Activated CD8-positive, alpha-beta T cell treated with anti-CD3 and anti-CD28 coated beads, Interleukin-2, amount 10 ng/mL, durations not matched to agents 7 days and 5 days (primary cell): ENCODE measurements around the gene FES. TPM values are rescaled to one million over a fixed set of nuclear protein-coding genes. Genes with fewer than 3 reads are reported as not detected.

ENCODE experiments used
- ATAC-seq: fragments of 150-1000 bp; cut with Tn5 transposase; one replicate; pipeline ENCODE4 v1.10.0; 2021; ENCODE audit warnings: moderate library complexity
- CTCF ChIA-PET: fragments of 350-600 bp; sonication (Branson Sonifier 250); formaldehyde crosslinking; loops from one replicate; lab custom pipeline; 2021; ENCODE audit warnings: antibody characterized with exemption; lab: Charles Lee
- POLR2A ChIA-PET: fragments of 350-600 bp; sonication (Branson Sonifier 250); formaldehyde crosslinking; loops from one replicate; lab custom pipeline; 2021; ENCODE audit warnings: antibody characterized with exemption; lab: Charles Lee
- DNase-seq: peaks from one replicate; pipeline ENCODE4 v3.0.0-alpha.2; 2020
- H3K27ac Mint-ChIP-seq: one replicate; pipeline ENCODE4 v1.8.0; 2021; ENCODE audit warnings: mild to moderate bottlenecking, mixed read lengths
- H3K27me3 Mint-ChIP-seq: one replicate; pipeline ENCODE4 v1.8.0; 2021; ENCODE audit warnings: low read depth, mixed read lengths
- H3K36me3 Mint-ChIP-seq: one replicate; pipeline ENCODE4 v1.8.0; 2021; ENCODE audit warnings: low read depth, mixed read lengths
- H3K4me1 Mint-ChIP-seq: one replicate; pipeline ENCODE4 v1.8.0; 2021; ENCODE audit warnings: low read depth, mixed read lengths
- H3K4me3 Mint-ChIP-seq: one replicate; pipeline ENCODE4 v1.8.0; 2021; ENCODE audit warnings: mild to moderate bottlenecking, mixed read lengths
- H3K9me3 Mint-ChIP-seq: one replicate; pipeline ENCODE4 v1.8.0; 2022; ENCODE audit warnings: mixed read lengths; ENCODE audit not compliant: insufficient read depth
- total RNA-seq, 2 experiments: library from RNA; stranded (reverse); gene quantifications; one replicate each; pipeline ENCODE4 v1.2.3, GENCODE V29; 2021

Gene FES
- total RNA-seq, 2 experiments from 2014 or later, result 10.5 to 11.1 TPM

DNA sequence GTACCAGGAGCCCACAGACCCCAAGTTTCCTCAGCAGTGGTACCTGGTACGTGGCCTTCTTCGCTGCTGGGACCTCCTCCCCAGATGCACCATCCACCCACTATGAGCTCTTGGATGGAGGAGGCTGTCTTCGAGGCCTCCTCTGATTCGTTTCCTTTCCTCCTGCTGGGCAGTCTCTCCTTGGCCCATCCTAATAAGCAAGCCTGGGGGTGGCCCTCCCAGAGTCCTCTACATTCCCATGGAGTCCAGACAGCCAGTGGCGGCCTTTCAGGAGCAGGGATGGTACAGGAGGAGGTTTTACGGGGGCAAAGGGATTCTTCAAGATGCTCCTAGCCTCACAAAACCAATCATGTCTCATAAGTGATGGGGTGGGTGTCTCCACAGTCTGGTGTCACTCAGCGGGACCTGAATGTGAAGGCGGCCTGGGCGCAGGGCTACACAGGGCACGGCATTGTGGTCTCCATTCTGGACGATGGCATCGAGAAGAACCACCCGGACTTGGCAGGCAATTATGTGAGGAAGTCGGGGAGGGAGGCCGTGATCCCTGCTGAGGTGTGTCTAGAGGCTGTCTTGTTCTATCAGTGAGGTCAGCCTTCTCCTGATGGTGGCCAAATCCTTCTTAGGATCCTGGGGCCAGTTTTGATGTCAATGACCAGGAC, 7.7 kb upstream of the FES start:
- DNase-seq, result no peak
- CTCF ChIA-PET, result no interaction called here
- H3K4me1 Mint-ChIP-seq, result peaks cover 51% of the 10 kb centered on the region
- H3K9me3 Mint-ChIP-seq, result no peaks in the 10 kb centered on the region
- POLR2A ChIA-PET, result interaction anchor here (0.6 to 1.0 kb wide), 2 partner anchors 39 to 257 kb away, joined by 3 to 4 read pairs; no protein-coding TSS in a partner anchor
- no peaks in the 10 kb centered on the region for H3K27me3 Mint-ChIP-seq
- no peak overlapping the region for H3K4me3 Mint-ChIP-seq
- no peak for ATAC-seq
- peaks cover 67% of the 10 kb centered on the region for H3K36me3 Mint-ChIP-seq
- peak overlapping the region; percentile 75 for H3K27ac Mint-ChIP-seq

DNA sequence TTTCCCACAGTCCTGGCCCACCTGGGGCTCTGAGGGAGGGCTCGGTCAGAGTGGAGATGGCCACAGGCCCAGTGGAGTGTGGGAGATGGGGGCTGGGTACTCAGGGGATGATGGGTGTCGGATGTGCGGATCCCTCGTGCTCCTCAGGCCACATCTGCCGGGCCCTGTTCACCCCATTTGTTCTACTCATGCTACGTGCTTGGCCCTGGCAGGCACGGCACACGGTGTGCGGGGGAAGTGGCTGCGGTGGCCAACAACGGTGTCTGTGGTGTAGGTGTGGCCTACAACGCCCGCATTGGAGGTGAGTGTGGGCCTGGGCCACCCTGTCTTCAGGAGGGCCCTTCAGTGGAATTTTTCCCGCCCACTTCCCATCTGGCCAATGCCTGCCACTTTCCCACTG, 7.0 kb upstream of the FES start:
- Mint-ChIP-seq H3K4me3 (no peak overlapping the region), H3K36me3 (peaks cover 66% of the 10 kb centered on the region), H3K4me1 (peaks cover 50% of the 10 kb centered on the region), H3K27ac (peak overlapping the region; percentile 75), H3K9me3 (no peaks in the 10 kb centered on the region), H3K27me3 (no peaks in the 10 kb centered on the region)
- POLR2A ChIA-PET, result no interaction called here
- DNase-seq (no peak), ATAC-seq (no peak)
- CTCF ChIA-PET, result no interaction called here

DNA sequence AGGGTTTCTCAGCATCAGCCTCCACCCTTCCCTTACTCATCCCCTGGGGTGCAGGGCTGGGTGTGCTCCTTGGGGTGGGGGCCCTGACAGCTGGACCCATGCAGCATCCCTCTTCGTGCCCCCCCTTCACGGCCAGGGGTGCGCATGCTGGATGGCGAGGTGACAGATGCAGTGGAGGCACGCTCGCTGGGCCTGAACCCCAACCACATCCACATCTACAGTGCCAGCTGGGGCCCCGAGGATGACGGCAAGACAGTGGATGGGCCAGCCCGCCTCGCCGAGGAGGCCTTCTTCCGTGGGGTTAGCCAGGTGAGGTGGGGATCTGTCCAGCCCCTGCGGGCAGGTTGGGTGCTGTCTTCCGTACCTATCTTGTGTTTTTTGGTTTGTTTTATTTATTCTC, 6.3 kb upstream of the FES start:
- Mint-ChIP-seq H3K27me3 (no peaks in the 10 kb centered on the region), H3K4me3 (no peak overlapping the region), H3K36me3 (peaks cover 61% of the 10 kb centered on the region), H3K4me1 (peaks cover 45% of the 10 kb centered on the region), H3K27ac (peak overlapping the region; percentile 8), H3K9me3 (no peaks in the 10 kb centered on the region)
- ChIA-PET POLR2A (no interaction called here), CTCF (no interaction called here)
- ATAC-seq (no peak), DNase-seq (no peak)

DNA sequence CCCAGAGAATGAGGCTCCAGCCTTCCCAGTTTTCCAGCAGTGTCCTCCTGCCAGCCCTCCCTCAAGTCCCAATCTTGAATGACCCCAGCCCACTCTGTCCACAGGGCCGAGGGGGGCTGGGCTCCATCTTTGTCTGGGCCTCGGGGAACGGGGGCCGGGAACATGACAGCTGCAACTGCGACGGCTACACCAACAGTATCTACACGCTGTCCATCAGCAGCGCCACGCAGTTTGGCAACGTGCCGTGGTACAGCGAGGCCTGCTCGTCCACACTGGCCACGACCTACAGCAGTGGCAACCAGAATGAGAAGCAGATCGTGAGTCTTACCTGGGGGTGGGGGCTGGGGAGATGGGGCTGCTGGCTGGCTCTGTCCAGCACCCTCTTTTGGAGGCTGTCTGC, 5.6 kb upstream of the FES start:
- no peak for ATAC-seq

DNA sequence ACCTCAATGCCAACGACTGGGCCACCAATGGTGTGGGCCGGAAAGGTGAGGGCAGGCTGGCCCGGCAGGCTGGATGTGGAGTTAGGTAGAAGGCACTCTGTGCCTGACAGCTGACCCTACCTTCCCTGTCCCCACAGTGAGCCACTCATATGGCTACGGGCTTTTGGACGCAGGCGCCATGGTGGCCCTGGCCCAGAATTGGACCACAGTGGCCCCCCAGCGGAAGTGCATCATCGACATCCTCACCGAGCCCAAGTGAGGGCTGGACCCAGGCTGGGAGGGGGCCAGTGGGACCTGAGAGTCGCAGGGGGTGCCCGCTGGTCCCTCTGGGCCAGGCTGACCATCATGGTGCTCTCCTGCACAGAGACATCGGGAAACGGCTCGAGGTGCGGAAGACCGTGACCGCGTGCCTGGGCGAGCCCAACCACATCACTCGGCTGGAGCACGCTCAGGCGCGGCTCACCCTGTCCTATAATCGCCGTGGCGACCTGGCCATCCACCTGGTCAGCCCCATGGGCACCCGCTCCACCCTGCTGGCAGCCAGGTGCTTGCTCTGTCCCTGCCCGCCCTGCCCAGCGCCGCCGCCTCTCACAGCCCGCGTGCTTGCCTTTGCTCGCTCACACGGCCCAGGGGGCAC, 4.5 kb upstream of the FES start:
- CTCF ChIA-PET, result no interaction called here
- H3K27me3 Mint-ChIP-seq, result no peaks in the 10 kb centered on the region

More for the DNA sequence above, 5.6 kb upstream of the FES start:
- H3K9me3 Mint-ChIP-seq, result no peaks in the 10 kb centered on the region
- POLR2A ChIA-PET, result interaction anchor here (0.9 kb wide), 1 partner anchor 64 kb away, joined by 3 read pairs; no protein-coding TSS in a partner anchor
- H3K36me3 Mint-ChIP-seq, result peaks cover 57% of the 10 kb centered on the region
- H3K4me1 Mint-ChIP-seq, result peaks cover 45% of the 10 kb centered on the region
- no peak overlapping the region for H3K4me3 Mint-ChIP-seq
- H3K27ac Mint-ChIP-seq, result peak overlapping the region; percentile 20
- CTCF ChIA-PET, result no interaction called here
- no peak for DNase-seq
- no peaks in the 10 kb centered on the region for H3K27me3 Mint-ChIP-seq

DNA sequence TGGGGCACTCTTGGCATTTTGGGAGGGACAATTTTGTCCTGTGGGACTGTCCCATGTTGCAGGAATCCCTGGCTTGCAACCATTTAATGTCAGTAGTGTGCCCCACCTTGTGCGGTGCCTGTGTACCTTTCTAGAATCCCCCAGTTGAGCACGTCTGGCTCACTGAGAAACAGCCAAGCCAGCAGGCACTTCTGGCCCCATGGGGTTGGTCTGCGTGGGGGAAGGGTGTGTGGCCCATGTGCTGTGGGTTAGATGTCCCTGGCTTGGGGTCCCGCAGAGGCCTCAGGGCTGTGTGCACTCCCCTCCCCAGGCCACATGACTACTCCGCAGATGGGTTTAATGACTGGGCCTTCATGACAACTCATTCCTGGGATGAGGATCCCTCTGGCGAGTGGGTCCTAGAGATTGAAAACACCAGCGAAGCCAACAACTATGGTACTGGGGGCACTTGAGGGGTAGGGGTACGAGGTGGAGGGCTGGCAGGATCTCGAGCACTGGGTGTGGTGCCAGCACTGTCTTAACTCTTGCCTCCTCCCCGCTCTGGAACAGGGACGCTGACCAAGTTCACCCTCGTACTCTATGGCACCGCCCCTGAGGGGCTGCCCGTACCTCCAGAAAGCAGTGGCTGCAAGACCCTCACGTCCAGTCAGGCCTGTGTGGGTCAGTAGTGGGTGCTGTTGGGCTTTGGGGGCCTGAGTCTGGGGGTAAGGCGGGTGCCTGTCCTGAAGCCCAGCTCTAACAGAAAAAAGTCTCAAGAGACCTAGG, 3.7 kb upstream of the FES start:
- ATAC-seq, result no peak
- no peaks in the 10 kb centered on the region for H3K27me3 Mint-ChIP-seq
- peaks cover 51% of the 10 kb centered on the region for H3K36me3 Mint-ChIP-seq
- DNase-seq, result no peak
- no peak overlapping the region for H3K27ac Mint-ChIP-seq
- H3K9me3 Mint-ChIP-seq, result no peaks in the 10 kb centered on the region
- H3K4me3 Mint-ChIP-seq, result no peak overlapping the region
- ChIA-PET POLR2A (no interaction called here), CTCF (no interaction called here)
- H3K4me1 Mint-ChIP-seq, result peaks cover 44% of the 10 kb centered on the region

More for the DNA sequence above, 4.5 kb upstream of the FES start:
- Mint-ChIP-seq H3K4me1 (peaks cover 40% of the 10 kb centered on the region), H3K4me3 (no peak overlapping the region), H3K36me3 (peaks cover 56% of the 10 kb centered on the region), H3K9me3 (no peaks in the 10 kb centered on the region), H3K27ac (no peak overlapping the region)
- POLR2A ChIA-PET, result no interaction called here
- ATAC-seq (no peak), DNase-seq (no peak)

DNA sequence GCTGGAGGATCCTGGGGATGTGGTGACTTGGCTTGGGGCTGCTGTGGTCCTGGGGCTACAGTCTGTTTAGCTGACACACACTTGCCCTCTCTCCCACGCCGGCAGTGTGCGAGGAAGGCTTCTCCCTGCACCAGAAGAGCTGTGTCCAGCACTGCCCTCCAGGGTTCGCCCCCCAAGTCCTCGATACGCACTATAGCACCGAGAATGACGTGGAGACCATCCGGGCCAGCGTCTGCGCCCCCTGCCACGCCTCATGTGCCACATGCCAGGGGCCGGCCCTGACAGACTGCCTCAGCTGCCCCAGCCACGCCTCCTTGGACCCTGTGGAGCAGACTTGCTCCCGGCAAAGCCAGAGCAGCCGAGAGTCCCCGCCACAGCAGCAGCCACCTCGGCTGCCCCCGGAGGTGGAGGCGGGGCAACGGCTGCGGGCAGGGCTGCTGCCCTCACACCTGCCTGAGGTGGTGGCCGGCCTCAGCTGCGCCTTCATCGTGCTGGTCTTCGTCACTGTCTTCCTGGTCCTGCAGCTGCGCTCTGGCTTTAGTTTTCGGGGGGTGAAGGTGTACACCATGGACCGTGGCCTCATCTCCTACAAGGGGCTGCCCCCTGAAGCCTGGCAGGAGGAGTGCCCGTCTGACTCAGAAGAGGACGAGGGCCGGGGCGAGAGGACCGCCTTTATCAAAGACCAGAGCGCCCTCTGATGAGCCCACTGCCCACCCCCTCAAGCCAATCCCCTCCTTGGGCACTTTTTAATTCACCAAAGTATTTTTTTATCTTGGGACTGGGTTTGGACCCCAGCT, 2.9 kb upstream of the FES start:
- Mint-ChIP-seq H3K27ac (no peak overlapping the region), H3K4me3 (no peak overlapping the region), H3K9me3 (no peaks in the 10 kb centered on the region), H3K27me3 (no peaks in the 10 kb centered on the region), H3K36me3 (peaks cover 51% of the 10 kb centered on the region), H3K4me1 (peaks cover 50% of the 10 kb centered on the region)
- DNase-seq, result no peak
- POLR2A ChIA-PET, result interaction anchor here (0.6 to 1.1 kb wide), 5 partner anchors 29 to 234 kb away, joined by 3 to 6 read pairs (median 3); no protein-coding TSS in a partner anchor
- CTCF ChIA-PET, result interaction anchor here (1.1 kb wide), 1 partner anchor 63 kb away, joined by 3 read pairs; no protein-coding TSS in a partner anchor
- ATAC-seq, result no peak

DNA sequence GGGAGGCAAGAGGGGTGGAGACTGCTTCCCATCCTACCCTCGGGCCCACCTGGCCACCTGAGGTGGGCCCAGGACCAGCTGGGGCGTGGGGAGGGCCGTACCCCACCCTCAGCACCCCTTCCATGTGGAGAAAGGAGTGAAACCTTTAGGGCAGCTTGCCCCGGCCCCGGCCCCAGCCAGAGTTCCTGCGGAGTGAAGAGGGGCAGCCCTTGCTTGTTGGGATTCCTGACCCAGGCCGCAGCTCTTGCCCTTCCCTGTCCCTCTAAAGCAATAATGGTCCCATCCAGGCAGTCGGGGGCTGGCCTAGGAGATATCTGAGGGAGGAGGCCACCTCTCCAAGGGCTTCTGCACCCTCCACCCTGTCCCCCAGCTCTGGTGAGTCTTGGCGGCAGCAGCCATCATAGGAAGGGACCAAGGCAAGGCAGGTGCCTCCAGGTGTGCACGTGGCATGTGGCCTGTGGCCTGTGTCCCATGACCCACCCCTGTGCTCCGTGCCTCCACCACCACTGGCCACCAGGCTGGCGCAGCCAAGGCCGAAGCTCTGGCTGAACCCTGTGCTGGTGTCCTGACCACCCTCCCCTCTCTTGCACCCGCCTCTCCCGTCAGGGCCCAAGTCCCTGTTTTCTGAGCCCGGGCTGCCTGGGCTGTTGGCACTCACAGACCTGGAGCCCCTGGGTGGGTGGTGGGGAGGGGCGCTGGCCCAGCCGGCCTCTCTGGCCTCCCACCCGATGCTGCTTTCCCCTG, 2.2 kb upstream of the FES start:
- Mint-ChIP-seq H3K4me1 (peaks cover 44% of the 10 kb centered on the region), H3K27ac (no peak overlapping the region), H3K36me3 (peaks cover 44% of the 10 kb centered on the region), H3K4me3 (no peak overlapping the region), H3K9me3 (no peaks in the 10 kb centered on the region), H3K27me3 (no peaks in the 10 kb centered on the region)
- ChIA-PET POLR2A (interaction anchor here (0.6 to 1.1 kb wide), 5 partner anchors 29 to 234 kb away, joined by 3 to 6 read pairs (median 3); no protein-coding TSS in a partner anchor), CTCF (interaction anchor here (0.6 to 1.1 kb wide), 2 partner anchors 64 to 564 kb away, joined by 3 read pairs; no protein-coding TSS in a partner anchor)
- ATAC-seq (no peak), DNase-seq (no peak)

DNA sequence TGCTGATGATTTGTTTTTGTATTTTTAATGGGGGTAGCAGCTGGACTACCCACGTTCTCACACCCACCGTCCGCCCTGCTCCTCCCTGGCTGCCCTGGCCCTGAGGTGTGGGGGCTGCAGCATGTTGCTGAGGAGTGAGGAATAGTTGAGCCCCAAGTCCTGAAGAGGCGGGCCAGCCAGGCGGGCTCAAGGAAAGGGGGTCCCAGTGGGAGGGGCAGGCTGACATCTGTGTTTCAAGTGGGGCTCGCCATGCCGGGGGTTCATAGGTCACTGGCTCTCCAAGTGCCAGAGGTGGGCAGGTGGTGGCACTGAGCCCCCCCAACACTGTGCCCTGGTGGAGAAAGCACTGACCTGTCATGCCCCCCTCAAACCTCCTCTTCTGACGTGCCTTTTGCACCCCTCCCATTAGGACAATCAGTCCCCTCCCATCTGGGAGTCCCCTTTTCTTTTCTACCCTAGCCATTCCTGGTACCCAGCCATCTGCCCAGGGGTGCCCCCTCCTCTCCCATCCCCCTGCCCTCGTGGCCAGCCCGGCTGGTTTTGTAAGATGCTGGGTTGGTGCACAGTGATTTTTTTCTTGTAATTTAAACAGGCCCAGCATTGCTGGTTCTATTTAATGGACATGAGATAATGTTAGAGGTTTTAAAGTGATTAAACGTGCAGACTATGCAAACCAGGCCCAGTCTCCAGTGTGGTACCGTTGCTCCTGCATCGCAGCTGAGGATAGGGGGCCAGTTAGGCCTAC, 1.4 kb upstream of the FES start:
- ATAC-seq (no peak), DNase-seq (no peak)
- CTCF ChIA-PET, result interaction anchor here (0.6 kb wide), 1 partner anchor 565 kb away, joined by 3 read pairs; no protein-coding TSS in a partner anchor
- H3K9me3 Mint-ChIP-seq, result no peaks in the 10 kb centered on the region
- no peaks in the 10 kb centered on the region for H3K27me3 Mint-ChIP-seq
- peak overlapping the region; percentile 52 for H3K27ac Mint-ChIP-seq
- POLR2A ChIA-PET, result no interaction called here
- peaks cover 41% of the 10 kb centered on the region for H3K36me3 Mint-ChIP-seq
- peaks cover 36% of the 10 kb centered on the region for H3K4me1 Mint-ChIP-seq
- H3K4me3 Mint-ChIP-seq, result no peak overlapping the region

DNA sequence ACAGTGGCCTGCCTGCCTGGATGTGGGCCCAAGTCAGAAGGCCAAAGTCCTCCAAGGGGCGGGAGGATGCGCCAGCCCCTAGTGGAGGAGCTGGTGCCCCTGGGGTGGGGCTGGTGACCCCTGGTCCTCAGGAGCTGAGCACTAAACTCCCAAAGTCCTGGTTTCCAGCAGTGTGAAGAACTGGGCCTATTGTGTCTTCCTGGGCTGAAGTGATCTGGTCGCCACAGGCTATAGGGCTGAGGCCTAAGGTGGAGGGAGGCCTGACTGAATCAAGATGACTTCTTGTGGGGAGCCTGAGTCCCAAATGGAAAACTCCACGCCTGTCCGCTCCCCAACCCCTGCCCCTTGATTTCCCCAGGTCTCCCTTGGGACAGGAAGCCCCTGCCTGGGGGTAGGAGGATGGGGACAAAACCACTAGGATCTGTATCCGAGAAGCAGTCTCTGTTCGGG, 753 bp upstream of the FES start:
- no peak for DNase-seq
- ChIA-PET POLR2A (interaction anchor here (0.6 kb wide), 1 partner anchor 80 kb away, joined by 4 read pairs; no protein-coding TSS in a partner anchor), CTCF (interaction anchor here (3.9 kb wide), 1 partner anchor 48 kb away, joined by 40 read pairs; the partner anchor contains the start of gene HDDC3)
- Mint-ChIP-seq H3K27ac (peak overlapping the region; percentile 52), H3K27me3 (no peaks in the 10 kb centered on the region), H3K4me1 (peaks cover 35% of the 10 kb centered on the region), H3K36me3 (peaks cover 38% of the 10 kb centered on the region), H3K4me3 (no peak overlapping the region), H3K9me3 (no peaks in the 10 kb centered on the region)
- ATAC-seq, result no peak
